Kidney tubule cell (primary cell): ENCODE measurements around the gene FZD2.
"Not testable (repeated sequence)": the region's sequence is repeated elsewhere in the genome, so short reads cannot be mapped to it uniquely, and the experiment has no call there.

ENCODE experiments used
- DNase-seq: peaks from one replicate; pipeline ENCODE4 v3.0.0-alpha.2; 2018; ENCODE audit warnings: low spot score

The FZD2 gene

DNA sequence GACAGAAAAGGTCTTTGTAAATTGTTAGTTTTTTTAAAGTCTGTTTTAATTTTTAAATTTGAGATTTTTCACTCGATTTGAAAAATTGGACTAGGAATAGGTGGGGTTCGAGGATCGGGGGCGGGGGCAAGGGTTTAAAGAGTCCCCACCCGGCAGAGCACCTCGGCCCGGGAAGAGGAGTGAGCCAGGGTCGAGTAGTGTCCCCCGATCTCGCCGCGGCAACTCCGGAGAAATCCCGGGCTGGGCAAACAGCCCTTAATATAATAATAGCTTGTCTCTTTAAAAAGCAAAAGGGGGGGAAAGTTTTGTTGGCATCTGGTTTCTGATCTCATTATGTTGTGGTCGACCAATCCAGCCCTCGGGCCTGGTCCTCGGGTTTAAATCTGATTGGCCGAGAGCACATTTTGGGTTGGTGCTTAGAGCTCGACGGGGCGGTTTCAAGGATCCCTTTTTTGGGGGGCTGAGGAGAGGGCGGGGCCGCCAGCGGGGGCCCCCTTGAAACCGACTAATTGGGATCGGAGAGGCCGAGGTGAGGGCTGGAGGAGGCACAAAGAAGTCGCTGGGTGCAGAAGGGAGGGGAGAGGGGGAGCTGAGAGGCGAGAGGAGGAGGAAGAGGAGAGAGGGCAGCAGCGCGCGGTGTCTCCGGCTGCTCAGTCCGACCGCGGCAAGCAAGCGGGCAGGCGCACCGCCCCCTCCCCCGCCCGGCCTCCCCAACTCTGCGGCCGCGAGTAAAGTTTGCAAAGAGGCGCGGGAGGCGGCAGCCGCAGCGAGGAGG is at the start of gene FZD2:
Gene FZD2 (plus strand): TSS at position 653 of the 775 bp plus-strand sequence. CDS start 205 bp downstream, outside the sequence.
- DNase-seq: peak; percentile 91

DNA sequence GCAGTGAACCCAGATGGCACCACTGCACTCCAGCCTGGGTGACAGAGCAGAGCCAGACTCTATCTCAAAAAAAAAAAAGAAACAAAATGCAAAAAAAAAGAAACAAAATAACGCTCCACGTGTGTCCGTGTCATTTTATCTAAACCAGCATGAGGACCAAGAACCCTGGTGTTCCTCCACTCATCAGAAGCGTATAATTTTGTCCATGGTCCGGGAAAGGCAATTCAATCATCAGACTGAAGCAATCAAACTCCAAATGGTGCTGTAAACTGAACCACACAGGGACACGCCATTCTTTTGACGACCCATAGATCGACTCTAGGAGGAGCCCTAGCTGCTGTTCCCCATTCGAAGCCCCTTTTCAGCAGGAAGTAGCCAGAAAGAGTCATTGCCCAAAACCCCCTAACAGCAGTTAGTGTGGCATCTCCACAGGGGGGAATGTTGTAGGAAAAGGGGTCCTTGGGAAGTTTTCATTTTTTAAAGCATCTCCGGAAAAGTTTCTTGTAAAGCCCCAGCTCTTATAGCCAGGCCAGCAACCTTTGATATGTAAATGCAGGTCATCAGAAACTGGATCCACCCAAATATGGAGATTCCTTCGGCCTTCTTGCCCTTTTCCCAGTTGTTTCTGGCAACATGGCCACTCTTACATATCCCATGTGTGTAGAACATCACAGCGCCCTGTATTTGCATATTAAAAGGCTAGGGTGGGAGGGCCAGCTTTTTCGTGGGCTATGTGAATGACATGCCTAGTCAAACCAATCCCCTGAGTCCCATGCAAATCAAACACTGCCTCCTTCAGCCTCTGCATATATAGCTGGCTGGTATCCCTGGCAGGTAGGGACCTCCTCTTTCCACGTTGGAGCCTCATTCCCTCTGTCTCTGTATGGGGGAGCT is 45.8 kb upstream of the FZD2 start:
- DNase-seq: not testable (repeated sequence)

DNA sequence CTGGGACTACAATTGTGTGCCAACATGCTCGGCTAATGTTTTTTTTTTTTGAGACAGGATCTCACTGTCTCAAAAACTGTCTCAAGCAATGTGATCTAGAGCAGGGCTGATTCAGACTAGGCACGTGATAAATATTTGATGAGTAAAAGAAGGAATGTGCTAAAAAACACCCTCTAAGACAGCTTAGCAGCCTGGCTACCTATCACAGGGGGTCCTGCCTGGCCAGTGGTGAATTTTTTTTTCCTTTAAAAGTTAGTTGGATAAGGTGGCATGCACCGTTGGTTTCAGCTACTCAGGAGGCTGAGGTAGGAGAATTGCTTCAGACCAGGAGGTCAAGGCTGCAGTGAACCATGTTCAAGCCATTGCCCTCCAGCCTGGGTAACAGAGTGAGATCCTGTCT is 39.3 kb upstream of the FZD2 start:
- DNase-seq: peak; percentile 86

DNA sequence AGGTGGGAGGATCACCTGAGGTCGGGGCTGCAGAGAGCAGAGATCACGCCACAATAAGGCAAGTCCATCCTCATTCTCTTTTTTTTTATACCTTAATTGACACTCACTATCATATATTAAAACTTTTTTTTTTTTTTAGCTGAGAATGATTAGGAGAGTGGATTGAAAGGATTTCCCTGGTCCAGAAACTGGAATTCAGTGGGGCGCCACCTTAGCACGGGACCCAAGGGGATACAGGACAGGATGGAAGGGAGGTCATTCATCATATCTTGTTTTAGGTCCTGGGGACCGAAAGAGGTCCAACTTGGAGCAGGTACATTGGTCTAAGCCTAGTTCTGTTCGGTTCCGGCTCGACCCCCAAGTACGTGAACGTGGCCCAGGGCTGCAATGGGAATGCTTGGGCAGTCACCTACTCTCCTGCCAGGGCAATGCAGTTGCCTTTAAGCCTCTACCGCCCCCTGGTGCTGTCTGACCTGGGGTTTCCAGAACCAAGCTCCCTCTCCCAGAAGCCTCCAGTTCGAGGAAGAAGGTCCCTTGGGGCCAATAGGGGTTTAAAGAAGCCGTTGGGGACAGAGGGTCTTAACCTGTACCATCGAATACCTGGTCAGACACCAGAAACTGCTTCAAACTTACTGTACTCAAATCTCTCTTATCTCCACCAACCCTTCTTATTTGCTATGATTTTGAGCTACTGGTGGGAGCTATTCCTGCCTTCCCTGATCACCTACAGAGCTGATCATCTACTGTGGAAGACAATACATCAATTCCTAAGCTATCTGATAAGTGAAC is 34.2 kb upstream of the FZD2 start:
- peak; percentile 73 for DNase-seq

DNA sequence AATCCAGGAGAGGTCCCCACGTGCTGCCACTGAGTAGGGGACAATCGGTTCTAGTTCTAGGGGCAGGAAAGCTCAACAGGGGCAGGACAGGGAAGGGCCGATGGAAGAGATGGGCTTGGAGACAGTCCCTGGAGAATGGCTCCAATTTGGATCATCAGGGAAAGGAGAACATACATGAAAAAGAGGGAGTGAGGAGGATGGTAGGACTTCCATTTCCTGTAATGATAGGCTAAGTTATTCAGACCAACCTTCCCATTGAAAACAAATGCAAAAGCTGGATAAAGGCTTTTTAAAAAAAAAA is 33.7 kb upstream of the FZD2 start:
- DNase-seq: no peak

DNA sequence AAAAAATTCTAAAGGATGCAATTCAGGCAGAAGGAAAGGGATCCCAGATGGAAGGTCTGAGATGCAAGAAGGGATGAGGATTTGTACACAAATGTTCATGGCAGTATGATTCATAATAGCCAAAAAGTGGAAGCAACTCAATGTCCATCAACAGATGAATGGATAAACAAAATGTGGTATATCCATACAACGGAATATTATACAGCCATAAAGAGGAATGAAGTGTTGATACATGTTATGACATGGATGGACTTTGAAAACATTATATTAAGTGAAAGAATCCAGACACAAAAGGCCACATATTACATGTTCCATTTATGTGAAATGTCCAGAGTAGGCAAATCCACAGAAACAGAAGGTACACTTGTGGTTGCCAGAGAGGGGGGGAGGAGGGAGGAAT is 30.2 kb upstream of the FZD2 start:
- DNase-seq: no peak

DNA sequence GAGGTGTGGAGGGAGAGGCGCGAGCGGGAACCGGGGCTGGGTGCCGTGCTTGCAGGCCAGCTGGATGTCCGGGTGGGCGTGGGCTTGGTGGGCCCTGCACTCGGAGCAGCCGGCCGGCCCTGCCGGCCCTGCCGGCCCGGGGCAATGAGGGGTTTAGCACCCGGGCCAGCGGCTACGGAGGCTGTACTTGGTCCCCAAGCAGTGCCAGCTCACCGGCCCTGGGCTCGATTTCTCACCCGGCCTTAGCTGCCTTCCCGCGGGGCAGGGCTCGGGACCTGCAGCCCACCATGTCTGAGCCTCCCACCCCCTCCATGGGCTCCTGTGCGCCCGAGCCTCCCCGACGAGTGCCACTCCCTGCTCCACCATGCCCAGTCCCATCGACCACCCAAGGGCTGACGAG is 29.3 kb upstream of the FZD2 start:
- no peak for DNase-seq

DNA sequence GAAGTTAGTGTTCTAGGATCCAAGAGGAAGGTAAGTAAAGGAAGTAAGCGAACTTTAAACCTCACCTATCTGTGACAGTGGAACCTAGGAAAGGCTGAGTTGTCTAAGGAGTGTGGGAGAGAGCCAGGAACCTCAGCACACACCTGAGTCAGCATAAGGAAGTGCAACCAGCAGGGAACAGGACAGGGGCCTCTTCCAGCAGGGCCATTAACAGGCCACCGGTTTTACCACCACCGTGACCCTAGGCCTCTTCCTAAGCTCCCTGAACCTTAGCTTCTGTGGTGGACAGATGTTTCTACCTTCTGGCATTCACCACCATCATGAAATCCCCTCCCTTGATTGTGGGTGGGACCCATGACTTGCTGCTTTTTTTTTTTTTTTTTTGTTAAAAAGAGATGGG is 27.4 kb upstream of the FZD2 start:
- peak; percentile 67 for DNase-seq

DNA sequence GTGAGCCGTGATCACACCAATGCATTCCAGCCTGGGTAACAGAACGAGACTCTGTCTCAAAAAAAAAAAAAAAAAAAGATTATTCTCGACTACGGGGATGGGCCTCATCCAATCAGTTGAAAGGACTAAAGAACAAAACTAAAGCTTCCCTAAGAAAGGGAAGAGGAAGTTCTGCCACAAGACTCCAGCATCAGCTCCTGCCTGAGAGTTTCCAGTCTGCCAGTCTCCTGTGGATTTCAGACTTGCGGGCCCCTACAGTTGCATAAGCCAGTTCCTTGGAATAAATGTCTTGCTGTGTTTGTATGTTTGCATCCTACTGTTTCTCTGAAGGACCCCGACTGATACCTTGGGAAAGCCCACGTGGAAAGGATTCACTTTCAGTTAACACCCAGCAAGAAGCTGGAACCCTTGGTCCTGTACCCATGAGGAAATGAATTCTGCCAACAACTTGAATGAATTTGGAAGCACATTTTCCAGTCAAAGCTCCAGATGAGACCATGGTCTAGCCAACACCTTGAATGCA is 26.3 kb upstream of the FZD2 start:
- no peak for DNase-seq

DNA sequence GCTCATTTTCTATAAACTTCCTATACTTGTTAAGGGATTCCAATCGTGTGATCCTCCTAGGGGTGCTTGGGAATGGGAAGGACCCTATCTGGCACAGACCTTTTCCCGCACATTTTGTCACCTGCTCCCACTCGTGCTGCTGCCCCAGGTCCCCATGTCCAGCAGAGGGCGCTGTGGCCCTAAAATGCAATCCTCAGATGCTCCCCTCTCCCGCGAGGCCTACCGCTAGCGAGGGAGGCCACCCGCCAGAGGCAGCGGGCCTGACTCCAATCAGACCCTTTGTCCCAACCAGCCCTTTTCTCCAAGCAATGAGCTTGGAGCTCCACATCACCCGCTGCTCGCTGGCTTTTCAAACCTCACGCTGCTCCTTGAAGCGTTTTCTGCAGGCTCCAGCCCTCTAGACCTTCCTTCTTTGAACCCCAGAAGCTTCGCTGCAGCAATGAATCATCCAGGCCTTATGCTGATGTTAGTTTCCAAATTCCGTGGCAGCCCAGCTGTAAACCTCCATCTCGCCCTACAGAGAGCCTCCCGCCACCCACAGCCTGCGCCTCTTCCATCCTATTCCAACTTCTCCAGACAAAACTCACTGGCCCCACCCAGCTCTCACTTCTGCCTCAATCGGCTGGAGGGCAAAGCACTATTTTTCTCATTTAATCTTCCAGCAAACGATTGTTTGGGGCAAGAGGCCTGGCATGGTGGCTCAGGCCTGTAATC is 23.6 kb upstream of the FZD2 start:
- peak; percentile 82 for DNase-seq

DNA sequence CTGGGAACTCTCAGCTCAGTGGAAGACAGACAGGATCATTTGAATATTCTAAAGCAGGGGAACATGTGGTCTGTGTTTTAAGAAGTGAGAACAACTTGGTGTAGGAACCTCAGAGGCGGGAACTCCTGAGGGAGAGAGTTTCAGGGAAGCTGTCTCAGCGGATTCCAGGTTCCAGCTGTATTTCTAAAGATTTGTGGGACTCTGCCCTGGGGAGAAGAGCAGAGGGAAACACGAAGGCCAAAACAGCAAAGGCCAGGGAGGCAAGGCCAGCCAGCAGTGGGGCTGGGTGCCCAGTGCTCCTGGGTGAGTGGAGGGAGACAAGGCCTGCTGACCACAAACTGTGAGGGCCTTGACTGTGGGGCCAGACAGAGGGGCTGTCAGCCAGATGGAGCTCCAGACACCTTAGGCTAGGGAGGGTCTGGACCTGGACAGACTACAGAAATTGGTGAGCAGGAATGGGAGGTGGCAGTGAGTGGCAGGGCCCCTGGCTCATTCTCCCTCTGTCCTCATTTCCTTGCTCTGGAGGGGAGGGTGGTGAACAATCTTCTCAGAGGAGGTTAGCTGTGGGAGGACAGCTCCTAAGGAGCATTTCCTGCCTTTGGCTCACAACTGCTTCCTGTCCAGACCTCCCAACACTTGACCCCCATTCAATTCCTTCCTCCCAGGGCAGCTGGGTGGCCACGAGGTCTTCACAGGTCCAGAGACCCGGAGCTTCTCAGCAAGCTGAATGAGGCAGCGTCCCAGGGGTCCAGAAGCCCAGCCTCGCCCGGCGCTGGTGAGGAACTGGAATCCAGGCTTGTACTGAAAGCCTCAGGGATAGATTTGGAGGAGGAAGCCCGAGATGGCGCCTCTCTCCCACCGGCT is 21.0 kb upstream of the FZD2 start:
- DNase-seq: no peak

DNA sequence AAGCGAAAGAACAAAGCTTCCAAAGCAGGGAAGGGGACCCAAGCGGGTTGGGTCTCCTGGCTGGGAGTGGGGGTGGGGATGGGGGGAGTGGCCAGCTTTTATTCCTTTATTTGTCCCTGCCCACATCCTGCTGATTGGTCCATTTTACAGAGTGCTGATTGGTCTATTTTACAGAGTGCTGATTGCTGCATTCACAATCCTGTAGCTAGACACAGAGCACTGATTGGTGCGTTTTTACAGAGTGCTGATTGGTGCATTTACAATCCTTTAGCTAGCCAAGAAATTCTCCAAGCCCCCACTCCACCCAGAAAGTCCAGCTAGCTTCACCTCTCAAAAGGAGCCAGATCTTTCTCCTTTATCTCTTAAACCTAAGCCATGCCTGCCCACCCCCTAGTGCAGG is 19.4 kb upstream of the FZD2 start:
- DNase-seq: not testable (repeated sequence)

DNA sequence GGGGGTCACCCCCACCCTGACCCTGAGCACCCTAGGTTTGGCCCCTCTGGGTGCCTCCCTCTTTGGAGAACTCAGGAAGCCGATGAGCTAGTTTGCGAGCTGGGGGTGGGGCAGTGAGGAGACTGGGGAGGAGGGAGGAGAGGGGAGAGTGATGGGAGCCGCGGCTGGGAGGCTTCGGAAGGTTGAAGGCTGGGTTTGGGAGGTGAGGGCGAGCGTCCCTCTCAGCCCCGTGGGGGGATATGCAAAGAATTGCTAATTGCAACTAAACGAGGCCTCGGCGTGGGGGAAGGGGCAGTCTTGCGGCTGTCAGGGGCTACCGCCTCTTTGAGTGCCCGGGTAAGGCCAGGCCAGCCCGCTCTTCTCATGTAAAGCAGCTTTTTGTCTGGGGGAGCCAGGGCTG is 17.6 kb upstream of the FZD2 start:
- DNase-seq: no peak

DNA sequence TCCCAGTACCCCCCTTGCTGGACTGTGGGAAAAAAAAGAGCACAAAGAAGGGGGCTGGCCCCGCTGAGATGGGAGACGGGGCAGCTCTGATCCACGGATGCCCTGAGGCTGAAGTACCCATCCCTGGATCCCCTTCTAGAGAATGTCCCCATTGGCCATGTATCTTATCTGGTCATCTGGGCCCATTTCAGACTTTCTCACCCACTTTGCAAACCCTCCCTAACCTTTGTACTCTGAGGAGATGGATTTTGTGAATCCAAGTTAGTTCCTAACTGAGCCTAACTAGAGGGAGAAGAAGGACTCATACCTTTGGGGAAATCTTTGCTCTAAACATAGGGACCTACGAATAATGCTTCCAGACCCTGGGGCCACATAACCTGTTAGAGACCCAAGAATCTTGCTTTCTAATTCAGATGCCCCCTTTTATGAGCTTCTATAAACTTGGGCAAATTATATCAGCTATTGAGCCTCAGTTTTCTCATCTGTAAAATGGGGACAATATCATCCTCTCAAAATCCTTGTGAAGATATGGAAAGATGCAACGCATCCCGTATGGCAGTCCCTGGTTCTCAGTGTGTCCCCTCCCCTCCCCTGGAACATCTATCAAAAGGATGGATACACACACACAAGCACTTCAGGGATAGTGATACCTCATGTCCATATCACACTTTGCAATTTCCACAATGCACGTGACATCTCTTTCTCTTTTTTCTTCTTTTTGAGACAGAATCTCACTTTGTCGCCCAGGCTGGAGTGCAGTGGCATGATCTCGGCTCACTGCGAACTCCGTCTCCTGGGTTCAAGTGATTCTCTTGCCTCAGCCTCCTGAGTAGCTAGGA is 16.8 kb upstream of the FZD2 start:
- DNase-seq: no peak

DNA sequence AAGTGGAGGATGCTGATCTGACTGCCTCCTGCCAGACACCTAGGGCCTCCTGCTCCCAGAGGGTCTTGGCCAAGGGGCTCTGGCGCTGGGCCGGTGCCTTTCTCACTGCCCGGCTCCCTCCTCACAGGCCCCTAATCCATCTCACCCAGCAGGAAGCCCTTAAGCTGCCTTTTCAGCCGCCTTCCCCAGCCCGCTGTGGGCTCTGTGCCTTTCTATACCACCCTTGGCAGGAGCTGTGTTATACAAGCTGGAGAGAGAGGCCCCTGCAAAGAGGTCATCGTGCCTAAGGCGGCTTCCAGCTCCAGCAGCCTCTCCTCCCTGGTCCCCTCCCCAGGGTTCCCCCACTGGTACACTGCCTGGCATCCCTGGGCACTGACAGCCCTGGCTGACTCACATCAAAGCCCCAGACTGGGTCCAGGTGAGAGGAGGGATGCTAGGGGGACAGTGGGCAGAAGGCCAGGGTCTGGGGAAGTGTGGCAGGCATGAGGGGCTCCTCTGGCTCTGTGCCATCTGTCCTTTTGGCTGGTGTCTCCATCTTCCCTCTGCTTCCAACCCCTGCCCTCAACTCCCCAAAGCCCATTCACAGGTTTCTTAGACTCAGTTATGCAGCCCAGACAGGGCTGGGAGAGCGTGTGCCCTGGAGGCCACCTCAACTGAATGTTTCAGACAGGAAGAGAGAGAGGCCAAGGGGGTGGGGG is 15.3 kb upstream of the FZD2 start:
- DNase-seq: no peak

DNA sequence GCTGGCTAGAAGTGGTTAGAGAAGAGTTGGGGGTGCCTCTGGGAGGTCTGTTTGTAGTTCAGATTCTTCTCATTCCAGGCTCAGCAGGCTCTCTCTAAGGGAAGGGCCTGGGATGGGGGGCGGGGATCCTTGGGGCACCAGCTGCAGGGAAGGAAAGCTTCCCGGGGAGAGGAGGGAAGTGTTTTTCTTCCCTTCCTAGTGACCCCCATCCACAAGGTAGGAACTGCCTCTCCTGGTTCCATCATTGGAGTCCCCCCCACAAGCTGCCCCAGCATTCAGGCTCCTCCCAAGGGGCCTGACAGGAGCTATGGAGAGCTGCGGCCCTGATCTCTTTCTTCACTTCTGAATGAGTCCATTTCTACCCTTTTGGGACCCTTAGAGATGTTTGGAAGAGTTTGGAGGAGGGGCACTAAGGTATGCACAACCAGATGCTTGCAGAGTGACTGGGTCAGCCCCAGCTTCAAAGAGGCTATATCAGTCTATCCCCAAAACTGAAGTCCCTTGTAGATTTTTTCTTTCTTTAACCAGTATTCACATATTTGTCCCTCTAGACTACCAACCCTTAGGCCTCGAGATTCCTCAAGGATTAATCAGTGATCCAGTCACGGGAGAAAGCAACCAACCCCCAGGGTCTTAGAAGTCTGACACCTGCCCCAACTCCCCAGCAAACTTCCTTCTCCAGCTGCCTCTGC is 13.9 kb upstream of the FZD2 start:
- DNase-seq: peak; percentile 95

DNA sequence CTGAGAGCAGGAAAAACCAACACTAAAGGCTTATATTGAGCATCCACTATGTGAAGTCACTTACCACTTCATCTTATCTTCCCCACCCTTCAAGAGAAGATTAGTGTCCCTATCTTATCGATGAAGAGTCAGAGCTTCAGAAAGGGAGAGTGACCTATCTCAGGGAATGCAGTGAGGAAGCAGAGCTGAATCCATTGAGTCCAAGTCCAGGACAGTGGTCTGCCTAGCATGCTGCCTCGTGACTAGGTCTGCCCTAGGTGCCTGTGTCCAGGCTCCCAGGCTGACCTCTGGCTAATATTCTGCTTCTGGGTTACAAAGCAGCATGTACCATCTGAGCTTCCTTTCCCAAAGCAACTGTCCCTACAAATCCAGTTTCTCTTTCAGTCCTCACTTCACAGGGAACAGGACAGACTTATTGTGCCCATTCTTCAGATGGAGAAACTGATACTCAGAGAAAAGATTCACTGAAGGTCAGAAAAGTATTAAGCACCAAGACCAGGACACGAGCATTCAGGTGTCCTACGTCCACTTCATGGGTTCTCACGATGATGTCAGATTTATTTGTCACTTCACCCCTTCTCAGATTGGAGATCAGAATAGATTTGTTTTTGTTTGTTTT is 13.3 kb upstream of the FZD2 start:
- DNase-seq: no peak
